Uterus (tissue), 2 donors: ENCODE measurements around the gene RALA.

Experiments
- POLR2A ChIP-seq, 2 donors: fragments of 450-650 bp; IDR thresholded peaks; one replicate each; pipeline ENCODE4 v1.6.1; 2016; ENCODE audit warnings: antibody characterized with exemption in 2 of 2, mild to moderate bottlenecking in 1 of 2, moderate library complexity in 1 of 2
- TF ChIP-seq, protein P1 (sequence below), 4 experiments: fragments of 200-600 bp in 2 of 4; fragments of 450-650 bp in 2 of 4; sonication (generic) in 2 of 4; IDR thresholded peaks; one replicate each; pipeline ENCODE4 v1.5.1; 2016 to 2019; ENCODE audit warnings: antibody characterized with exemption in 4 of 4, mild to moderate bottlenecking in 2 of 4, moderate library complexity in 1 of 4

DNA sequence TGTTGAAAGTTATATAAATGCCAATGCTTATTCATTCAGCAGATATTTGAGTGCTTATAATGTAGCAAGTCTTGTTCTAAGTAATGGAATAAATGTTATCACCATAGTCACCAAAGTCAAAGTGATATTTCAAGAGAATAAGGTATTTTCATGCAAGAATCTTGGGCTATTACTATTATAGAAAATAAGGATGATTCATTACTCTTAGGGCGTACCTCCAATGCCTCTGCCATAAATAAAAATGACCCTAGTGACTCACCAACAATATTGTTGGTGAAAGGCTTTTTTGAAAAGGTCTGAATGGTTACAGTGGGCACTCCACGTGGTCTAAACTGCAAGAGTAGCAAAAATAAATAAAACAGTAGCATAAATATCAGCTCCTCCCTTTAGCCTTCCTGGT, 68.4 kb downstream of the RALA start:
- TF ChIP-seq, protein P1, sequence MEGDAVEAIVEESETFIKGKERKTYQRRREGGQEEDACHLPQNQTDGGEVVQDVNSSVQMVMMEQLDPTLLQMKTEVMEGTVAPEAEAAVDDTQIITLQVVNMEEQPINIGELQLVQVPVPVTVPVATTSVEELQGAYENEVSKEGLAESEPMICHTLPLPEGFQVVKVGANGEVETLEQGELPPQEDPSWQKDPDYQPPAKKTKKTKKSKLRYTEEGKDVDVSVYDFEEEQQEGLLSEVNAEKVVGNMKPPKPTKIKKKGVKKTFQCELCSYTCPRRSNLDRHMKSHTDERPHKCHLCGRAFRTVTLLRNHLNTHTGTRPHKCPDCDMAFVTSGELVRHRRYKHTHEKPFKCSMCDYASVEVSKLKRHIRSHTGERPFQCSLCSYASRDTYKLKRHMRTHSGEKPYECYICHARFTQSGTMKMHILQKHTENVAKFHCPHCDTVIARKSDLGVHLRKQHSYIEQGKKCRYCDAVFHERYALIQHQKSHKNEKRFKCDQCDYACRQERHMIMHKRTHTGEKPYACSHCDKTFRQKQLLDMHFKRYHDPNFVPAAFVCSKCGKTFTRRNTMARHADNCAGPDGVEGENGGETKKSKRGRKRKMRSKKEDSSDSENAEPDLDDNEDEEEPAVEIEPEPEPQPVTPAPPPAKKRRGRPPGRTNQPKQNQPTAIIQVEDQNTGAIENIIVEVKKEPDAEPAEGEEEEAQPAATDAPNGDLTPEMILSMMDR (IDR thresholded peaks at IDR 0.05): no peak
- no peak for TF ChIP-seq POLR2A (IDR thresholded peaks at IDR 0.05)
